Neuronal stem cell (in vitro differentiated cells): ENCODE results near the gene PRDM10.

Experiments used
- DNase-seq: peaks from one replicate; pipeline ENCODE4 v3.0.0-alpha.2; 2013; ENCODE audit warnings: low spot score
- H2AFZ ChIP-seq: one replicate; pipeline ENCODE4 v1.6.1; 2013; ENCODE audit warnings: mild to moderate bottlenecking, low read length, inconsistent platforms
- H2AK5ac ChIP-seq: 2 replicates; pipeline ENCODE4 v1.6.1; 2013; ENCODE audit warnings: low read depth, mild to moderate bottlenecking, inconsistent platforms, low read length, moderate library complexity, mixed read lengths
- H2BK120ac ChIP-seq: 2 replicates; pipeline ENCODE4 v1.6.1; 2013; ENCODE audit warnings: low read depth, mild to moderate bottlenecking, inconsistent platforms, low read length, moderate library complexity, mixed read lengths
- H2BK12ac ChIP-seq: one replicate; pipeline ENCODE4 v1.6.1; 2013; ENCODE audit warnings: low read length, inconsistent platforms
- H2BK15ac ChIP-seq: 2 replicates; pipeline ENCODE4 v1.6.1; 2013; ENCODE audit warnings: mild to moderate bottlenecking, low read length, inconsistent platforms, mixed read lengths
- H2BK5ac ChIP-seq: one replicate; pipeline ENCODE4 v1.6.1; 2013; ENCODE audit warnings: inconsistent platforms, mild to moderate bottlenecking, low read length, moderate library complexity
- H3K14ac ChIP-seq: one replicate; pipeline ENCODE4 v1.6.1; 2013; ENCODE audit warnings: low read length, inconsistent platforms
- H3K18ac ChIP-seq: 2 replicates; pipeline ENCODE4 v1.6.1; 2013; ENCODE audit warnings: low read length, inconsistent platforms
- H3K23ac ChIP-seq: 2 replicates; pipeline ENCODE4 v1.6.1; 2013; ENCODE audit warnings: low read depth, mild to moderate bottlenecking, mixed read lengths, low read length, inconsistent platforms; ENCODE audit not compliant: poor library complexity
- H3K27ac ChIP-seq: replicated peaks from 3 replicates; pipeline ENCODE4 v1.5.1; 2013; ENCODE audit warnings: low read length, inconsistent platforms
- H3K27me3 ChIP-seq, 3 experiments: 2 replicates each; pipeline ENCODE4 v1.6.1; 2013; ENCODE audit warnings: low read length in 3 of 3, mild to moderate bottlenecking in 2 of 3, inconsistent platforms in 1 of 3, low read depth in 1 of 3, mixed read lengths in 1 of 3, moderate library complexity in 1 of 3; ENCODE audit not compliant: control insufficient read depth in 3 of 3, insufficient read depth in 3 of 3
- H3K36me3 ChIP-seq, 2 donors: replicated peaks in 1 of 2; 2 replicates each; pipeline ENCODE4 v1.6.1; 2013; ENCODE audit warnings: low read length in 2 of 2; ENCODE audit not compliant: control insufficient read depth in 2 of 2, insufficient read depth in 2 of 2
- H3K4ac ChIP-seq: 2 replicates; pipeline ENCODE4 v1.6.1; 2013; ENCODE audit warnings: inconsistent platforms, mild to moderate bottlenecking, low read length, moderate library complexity
- H3K4me1 ChIP-seq, 2 donors: 1 replicate in 1 of 2; 2 replicates in 1 of 2; pipeline ENCODE4 v1.6.1; 2013; ENCODE audit warnings: low read length in 2 of 2, low read depth in 1 of 2; ENCODE audit not compliant: control insufficient read depth in 2 of 2, insufficient read depth in 1 of 2
- H3K4me2 ChIP-seq: one replicate; pipeline ENCODE4 v1.6.1; 2013; ENCODE audit warnings: mild to moderate bottlenecking, low read length, inconsistent platforms; ENCODE audit not compliant: insufficient read depth, poor library complexity, severe bottlenecking
- H3K4me3 ChIP-seq, 2 donors: 2 replicates each; pipeline ENCODE4 v1.5.1; 2013; ENCODE audit warnings: low read length in 2 of 2, mild to moderate bottlenecking in 2 of 2, inconsistent platforms in 1 of 2, moderate library complexity in 1 of 2
- H3K79me1 ChIP-seq: one replicate; pipeline ENCODE4 v1.6.1; 2013; ENCODE audit warnings: low read depth, mild to moderate bottlenecking, inconsistent platforms, low read length, moderate library complexity
- H3K9ac ChIP-seq: one replicate; pipeline ENCODE4 v1.6.1; 2013; ENCODE audit warnings: mild to moderate bottlenecking, low read depth, low read length, inconsistent platforms; ENCODE audit not compliant: poor library complexity
- H3K9me3 ChIP-seq, 2 donors: replicated peaks in 1 of 2; 2 replicates each; pipeline versions ENCODE3 to v1.6.1; 2013; ENCODE audit warnings: low read length in 2 of 2, mild to moderate bottlenecking in 2 of 2, inconsistent platforms in 1 of 2, low read depth in 1 of 2, mixed read lengths in 1 of 2, moderate library complexity in 1 of 2; ENCODE audit not compliant: control insufficient read depth in 2 of 2, insufficient read depth in 1 of 2
- H4K8ac ChIP-seq: one replicate; pipeline ENCODE4 v1.6.1; 2013; ENCODE audit warnings: low read depth, mild to moderate bottlenecking, inconsistent platforms, low read length, moderate library complexity
- H4K91ac ChIP-seq: one replicate; pipeline ENCODE4 v1.6.1; 2013; ENCODE audit warnings: low read length, low read depth, mild to moderate bottlenecking, inconsistent platforms; ENCODE audit not compliant: poor library complexity
- WGBS, 2 donors: extraction: QIAGEN DNeasy Blood & Tissue Kit; methylation state at CpG; one replicate each; pipeline ENCODE4 v1.1.7; 2013; ENCODE audit warnings: missing lambda C conversion rate in 2 of 2, mixed read lengths in 1 of 2; ENCODE audit not compliant: insufficient read length in 2 of 2, insufficient replicate concordance in 1 of 2; ENCODE audit errors: extremely low coverage in 2 of 2; 5-methylcytosine and 5-hydroxymethylcytosine counted together

PRDM10 gene

GRCh38 chr11:129968591-129969419 lies 33.8 kb downstream of the PRDM10 start:
- Histone ChIP-seq H3K27ac (no peak overlapping the region), H3K4me2 (no peak overlapping the region), H3K9ac (no peak overlapping the region), H2BK120ac (no peak overlapping the region), H4K91ac (no peak overlapping the region), H3K79me1 (peaks cover 2% of the 10 kb centered on the region), H4K8ac (no peak overlapping the region), H3K27me3 (no peaks in the 10 kb centered on the region), H3K14ac (peak overlapping the region; percentile 75), H3K18ac (no peak overlapping the region), H2BK12ac (no peak overlapping the region), H2AK5ac (no peak overlapping the region), H3K4ac (no peak overlapping the region), H2AFZ (no peak overlapping the region), H2BK5ac (no peak overlapping the region), H3K9me3 (no peaks in the 10 kb centered on the region), H3K4me1 (peaks cover 6 to 15% of the 10 kb centered on the region in 2 donors), H3K4me3 (no peak overlapping the region), H2BK15ac (no peak overlapping the region), H3K23ac (peak overlapping the region; percentile 5), H3K36me3 (no peaks in the 10 kb centered on the region)
- WGBS, 2 donors, result no CpG with 5 or more reads among the region's 9 CpGs
- no peak for DNase-seq

DNA sequence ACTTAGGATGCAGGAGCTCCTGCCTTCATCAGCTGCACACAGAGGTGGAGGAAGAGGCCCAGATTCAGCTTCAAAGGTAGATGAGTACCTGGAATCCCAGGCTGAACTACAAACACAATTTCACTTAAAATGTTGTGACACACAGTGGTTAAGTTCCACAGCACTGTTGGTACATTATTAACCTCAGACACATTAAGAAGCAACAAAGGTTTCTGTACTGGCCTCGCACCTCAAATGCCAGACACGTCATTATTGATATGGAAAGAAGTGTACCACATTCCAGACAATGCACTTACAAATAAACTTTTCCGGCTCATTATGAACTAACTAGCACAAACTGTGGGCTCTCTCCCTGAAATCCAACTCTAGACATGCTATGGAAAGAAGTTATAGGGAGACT lies 34.6 kb downstream of the PRDM10 start:
- WGBS, 2 donors, result no CpG with 5 or more reads among the region's 3 CpGs
- H2BK15ac ChIP-seq, result no peak overlapping the region
- H3K4me3 ChIP-seq, result no peak overlapping the region
- H3K27me3 ChIP-seq, result no peaks in the 10 kb centered on the region
- DNase-seq, result no peak
- no peak overlapping the region for H2BK5ac ChIP-seq
- no peak overlapping the region for H3K4ac ChIP-seq
- no peak overlapping the region for H3K23ac ChIP-seq
- no peak overlapping the region for H2BK120ac ChIP-seq
- no peak overlapping the region for H2BK12ac ChIP-seq
- H3K36me3 ChIP-seq, result no peaks in the 10 kb centered on the region
- no peak overlapping the region for H3K4me2 ChIP-seq
- H3K27ac ChIP-seq, result no peak overlapping the region
- no peak overlapping the region for H2AFZ ChIP-seq
- H2AK5ac ChIP-seq, result no peak overlapping the region
- no peak overlapping the region for H3K18ac ChIP-seq
- peaks cover 3 to 7% of the 10 kb centered on the region in 2 donors for H3K4me1 ChIP-seq
- no peak overlapping the region for H4K8ac ChIP-seq
- no peaks in the 10 kb centered on the region for H3K9me3 ChIP-seq
- peaks cover 2% of the 10 kb centered on the region for H3K79me1 ChIP-seq
- H3K9ac ChIP-seq, result no peak overlapping the region
- no peak overlapping the region for H4K91ac ChIP-seq
- H3K14ac ChIP-seq, result no peak overlapping the region

GRCh38 chr11:129965248-129965647 lies 37.4 kb downstream of the PRDM10 start:
- H3K27ac ChIP-seq, result no peak overlapping the region
- H3K36me3 ChIP-seq, result peaks cover 0 to 5% of the 10 kb centered on the region in 2 donors
- no peak overlapping the region for H4K91ac ChIP-seq
- H2BK120ac ChIP-seq, result no peak overlapping the region
- H3K79me1 ChIP-seq, result peaks cover 2% of the 10 kb centered on the region
- no peaks in the 10 kb centered on the region for H3K9me3 ChIP-seq
- H3K14ac ChIP-seq, result no peak overlapping the region
- H2AK5ac ChIP-seq, result no peak overlapping the region
- no CpG with 5 or more reads among the region's 3 CpGs for WGBS, 2 donors
- H3K9ac ChIP-seq, result no peak overlapping the region
- no peak overlapping the region for H4K8ac ChIP-seq
- H3K23ac ChIP-seq, result no peak overlapping the region
- no peak overlapping the region for H2BK5ac ChIP-seq
- no peak for DNase-seq
- H2BK15ac ChIP-seq, result no peak overlapping the region
- H3K4me1 ChIP-seq, result no peaks in the 10 kb centered on the region
- no peak overlapping the region for H3K4me2 ChIP-seq
- no peak overlapping the region for H3K18ac ChIP-seq
- no peak overlapping the region for H2BK12ac ChIP-seq
- no peak overlapping the region for H3K4me3 ChIP-seq
- H2AFZ ChIP-seq, result no peak overlapping the region
- no peak overlapping the region for H3K4ac ChIP-seq
- no peaks in the 10 kb centered on the region for H3K27me3 ChIP-seq

DNA sequence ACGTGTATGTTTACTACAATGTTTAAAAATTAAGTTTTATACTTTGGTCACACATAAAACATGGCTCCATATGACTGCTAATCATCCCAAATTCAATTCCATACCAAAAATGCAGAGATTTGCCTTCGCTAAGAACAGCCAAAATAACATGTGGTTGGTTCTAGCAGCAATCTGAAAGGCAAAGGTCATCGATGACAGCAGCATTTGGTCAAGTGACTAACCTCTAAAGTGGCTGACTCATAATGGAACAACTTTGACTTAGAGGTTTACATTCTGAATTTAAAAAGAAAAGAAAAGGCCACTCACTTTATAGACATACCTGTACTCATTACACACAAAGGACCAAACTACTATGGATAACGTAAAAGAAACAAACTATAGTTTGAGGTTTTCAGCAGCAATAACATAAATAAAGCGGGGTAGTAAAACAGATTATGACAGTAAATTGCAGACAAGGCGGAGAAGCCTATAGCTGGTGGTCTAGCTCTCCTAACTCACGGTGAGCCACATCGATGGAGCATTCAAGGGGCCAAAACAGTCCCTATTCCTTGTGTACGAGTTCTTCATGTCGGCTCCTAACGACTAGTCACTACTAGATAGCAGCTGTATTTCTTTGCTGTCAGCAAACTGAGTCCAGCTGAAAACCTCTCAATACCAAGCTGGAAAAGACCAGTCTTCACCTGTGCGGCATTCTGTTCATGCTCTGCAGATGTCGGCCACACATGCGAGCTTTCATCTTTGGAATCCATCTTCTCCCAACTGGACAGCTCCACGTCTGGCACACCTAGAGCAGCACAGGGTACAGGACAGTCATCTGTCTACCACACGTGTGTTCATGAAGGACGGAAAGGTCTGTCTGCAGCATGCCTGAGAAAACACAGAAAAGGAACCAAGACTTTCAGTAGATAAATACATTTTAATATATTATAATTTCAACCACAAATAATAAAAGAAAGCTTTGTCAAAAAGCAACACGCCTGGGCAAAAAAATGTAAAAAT lies 42.1 kb downstream of the PRDM10 start:
- H2AFZ ChIP-seq, result no peak overlapping the region
- H4K91ac ChIP-seq, result no peak overlapping the region
- H2AK5ac ChIP-seq, result no peak overlapping the region
- no peak overlapping the region for H2BK5ac ChIP-seq
- peaks cover 8 to 27% of the 10 kb centered on the region in 2 donors for H3K36me3 ChIP-seq
- H2BK120ac ChIP-seq, result no peak overlapping the region
- no peaks in the 10 kb centered on the region for H3K9me3 ChIP-seq
- WGBS, 2 donors, result no CpG with 5 or more reads among the region's 18 CpGs
- H3K4ac ChIP-seq, result no peak overlapping the region
- DNase-seq, result no peak
- H3K4me1 ChIP-seq, result no peaks in the 10 kb centered on the region
- H3K9ac ChIP-seq, result no peak overlapping the region
- no peak overlapping the region for H4K8ac ChIP-seq
- no peak overlapping the region for H3K18ac ChIP-seq
- no peak overlapping the region for H3K14ac ChIP-seq
- no peak overlapping the region for H2BK12ac ChIP-seq
- no peak overlapping the region for H3K23ac ChIP-seq
- H3K79me1 ChIP-seq, result no peaks in the 10 kb centered on the region
- H2BK15ac ChIP-seq, result no peak overlapping the region
- no peak overlapping the region for H3K27ac ChIP-seq
- no peak overlapping the region for H3K4me2 ChIP-seq
- H3K4me3 ChIP-seq, result no peak overlapping the region
- no peaks in the 10 kb centered on the region for H3K27me3 ChIP-seq
